A673 (cell line): Measurements from ENCODE around the gene PMEL.

ENCODE experiments used
- CTCF ChIP-seq: fragments of 300-800, 200-600 bp; sonication (generic); conservative IDR thresholded peaks from 2 replicates; pipeline ENCODE4 v1.5.1; 2017; ENCODE audit warnings: low read depth, mild to moderate bottlenecking, antibody characterized with exemption, low read length, moderate library complexity, mixed read lengths
- EZH2 ChIP-seq: fragments of 200-600 bp; sonication (generic); IDR thresholded peaks from 2 replicates; pipeline ENCODE4 v1.6.1; 2017; ENCODE audit warnings: borderline replicate concordance, low read depth, mild to moderate bottlenecking, mixed read lengths, antibody characterized with exemption, low read length; ENCODE audit not compliant: poor library complexity, severe bottlenecking

- TF ChIP-seq CTCF, result no peak
- TF ChIP-seq EZH2, result no peak
These were observed 33.9 kb downstream of the PMEL start for GRCh38 chr12:55931780-55932550.
